IMR-90 (cell line): ENCODE data around the gene USP9X. TPM values are rescaled to one million over a fixed set of nuclear protein-coding genes. Genes with fewer than 3 reads are reported as not detected.

Source experiments
- ATAC-seq: fragments of 200-7000 bp; cut with Tn5 transposase; 2 replicates; pipeline ENCODE4 v1.9.1; 2020; ENCODE audit warnings: low read depth, mild to moderate bottlenecking, moderate library complexity
- BruUV-seq: library from RNA; stranded (reverse); fragments of 400-500 nt; replicated peaks from 2 replicates; lab custom pipeline; 2021; lab: Mats Ljungman, UMichigan
- CTCF ChIA-PET: fragments of 300-600 bp; formaldehyde crosslinking; extraction: SDS; loops from one replicate; lab custom pipeline; 2021; ENCODE audit warnings: antibody characterized with exemption; lab: Yijun Ruan, JAX
- POLR2A ChIA-PET: fragments of 300-600 bp; sonication (Branson Sonifier 250); formaldehyde crosslinking; loops from one replicate; lab custom pipeline; 2022; ENCODE audit warnings: antibody characterized with exemption; ENCODE audit not compliant: unreplicated experiment; lab: Charles Lee
- DNase-seq: peaks from one replicate; pipeline ENCODE4 v3.0.0; 2013
- H2AFZ ChIP-seq: replicated peaks from 2 replicates; pipeline ENCODE3; 2013; ENCODE audit warnings: low read length, mild to moderate bottlenecking; ENCODE audit not compliant: poor library complexity
- H2AK5ac ChIP-seq: 2 replicates; pipeline ENCODE4 v1.6.1; 2013; ENCODE audit warnings: low read depth, low read length, inconsistent platforms
- H2AK9ac ChIP-seq: replicated peaks from 2 replicates; pipeline ENCODE3; 2013; ENCODE audit warnings: mild to moderate bottlenecking, low read depth, low read length, moderate library complexity; ENCODE audit not compliant: poor library complexity
- H2BK120ac ChIP-seq: 2 replicates; pipeline ENCODE4 v1.6.1; 2013; ENCODE audit warnings: low read depth, low read length, inconsistent platforms
- H2BK15ac ChIP-seq: 3 replicates; pipeline ENCODE4 v1.6.1; 2013; ENCODE audit warnings: low read depth, low read length, inconsistent platforms
- H2BK20ac ChIP-seq: 2 replicates; pipeline ENCODE4 v1.6.1; 2013; ENCODE audit warnings: low read depth, mild to moderate bottlenecking, inconsistent platforms, low read length, moderate library complexity
- H2BK5ac ChIP-seq: 2 replicates; pipeline ENCODE4 v1.6.1; 2013; ENCODE audit warnings: mild to moderate bottlenecking, low read depth, low read length, inconsistent platforms; ENCODE audit not compliant: poor library complexity, severe bottlenecking
- H3K14ac ChIP-seq: replicated peaks from 2 replicates; pipeline ENCODE4 v1.6.1; 2013; ENCODE audit warnings: low read depth, low read length, inconsistent platforms
- H3K18ac ChIP-seq: 2 replicates; pipeline ENCODE4 v1.6.1; 2013; ENCODE audit warnings: low read depth, low read length, control low read depth
- H3K23ac ChIP-seq: 2 replicates; pipeline ENCODE4 v1.6.1; 2013; ENCODE audit warnings: low read depth, low read length, inconsistent platforms
- H3K27ac ChIP-seq: 2 replicates; pipeline ENCODE4 v1.5.1; 2013; ENCODE audit warnings: mild to moderate bottlenecking, control low read depth, low read length; ENCODE audit not compliant: insufficient read depth
- H3K27me3 ChIP-seq: 2 replicates; pipeline ENCODE4 v1.6.1; 2013; ENCODE audit warnings: low read length; ENCODE audit not compliant: control insufficient read depth, insufficient read depth
- H3K36me3 ChIP-seq: 2 replicates; pipeline ENCODE4 v1.6.1; 2013; ENCODE audit warnings: low read length, mixed read lengths; ENCODE audit not compliant: control insufficient read depth, insufficient read depth
- H3K4ac ChIP-seq: 2 replicates; pipeline ENCODE4 v1.6.1; 2013; ENCODE audit warnings: low read depth, low read length, inconsistent platforms
- H3K4me1 ChIP-seq: 2 replicates; pipeline ENCODE4 v1.6.1; 2013; ENCODE audit warnings: low read length, mixed read lengths; ENCODE audit not compliant: control insufficient read depth, insufficient read depth
- H3K4me2 ChIP-seq: 2 replicates; pipeline ENCODE4 v1.6.1; 2013; ENCODE audit warnings: low read depth, mild to moderate bottlenecking, control low read depth, low read length, moderate library complexity
- H3K4me3 ChIP-seq: 2 replicates; pipeline ENCODE4 v1.5.1; 2013; ENCODE audit warnings: low read depth, mild to moderate bottlenecking, control low read depth, low read length, moderate library complexity; ENCODE audit not compliant: insufficient read depth
- H3K56ac ChIP-seq: 2 replicates; pipeline ENCODE4 v1.6.1; 2013; ENCODE audit warnings: low read length, inconsistent platforms; ENCODE audit not compliant: insufficient read depth; ENCODE audit errors: extremely low read depth
- H3K79me1 ChIP-seq, 2 experiments: 2 replicates each; pipeline ENCODE4 v1.6.1; 2013; ENCODE audit warnings: low read length in 2 of 2, inconsistent platforms in 1 of 2, low read depth in 1 of 2
- H3K9ac ChIP-seq: 2 replicates; pipeline ENCODE4 v1.6.1; 2013; ENCODE audit warnings: low read depth, low read length, control low read depth
- H3K9me1 ChIP-seq: 2 replicates; pipeline ENCODE4 v1.6.1; 2013; ENCODE audit warnings: low read length, inconsistent platforms; ENCODE audit not compliant: insufficient read depth
- H3K9me3 ChIP-seq: 2 replicates; pipeline ENCODE4 v1.6.1; 2013; ENCODE audit warnings: low read length; ENCODE audit not compliant: control insufficient read depth, insufficient read depth
- H4K20me1 ChIP-seq: 2 replicates; pipeline ENCODE4 v1.6.1; 2013; ENCODE audit warnings: low read length, inconsistent platforms; ENCODE audit not compliant: insufficient read depth
- H4K5ac ChIP-seq: 2 replicates; pipeline ENCODE4 v1.6.1; 2013; ENCODE audit warnings: mild to moderate bottlenecking, low read depth, low read length, control low read depth
- H4K8ac ChIP-seq, 2 experiments: 2 replicates each; pipeline ENCODE4 v1.6.1; 2013; ENCODE audit warnings: low read depth in 2 of 2, low read length in 2 of 2, control low read depth in 1 of 2, inconsistent platforms in 1 of 2
- H4K91ac ChIP-seq: 2 replicates; pipeline ENCODE4 v1.6.1; 2013; ENCODE audit warnings: low read depth, low read length, inconsistent platforms; ENCODE audit not compliant: insufficient read depth
- NFE2L2 ChIP-seq: fragments of 150-350 bp; IDR thresholded peaks from 2 replicates; pipeline ENCODE4 v1.6.1; 2016; ENCODE audit warnings: low read depth, mild to moderate bottlenecking, low read length
- WGBS, 2 experiments: methylation state at CpG; one replicate each; pipeline versions ENCODE4 v1.1.5 to v1.1.7; 2013; ENCODE audit warnings: missing lambda C conversion rate in 2 of 2; ENCODE audit not compliant: insufficient read length in 1 of 2; ENCODE audit errors: extremely low coverage in 2 of 2; 5-methylcytosine and 5-hydroxymethylcytosine counted together
- dilution Hi-C: fragments of 300-500 bp; cut with HindIII; formaldehyde crosslinking; loops from one replicate; pipeline ENCODE4 v1.14.3; 2018; ENCODE audit warnings: low sequenced_read_pairs; ENCODE audit not compliant: unreplicated experiment
- in situ Hi-C: fragments of 300-500 bp; cut with MboI; formaldehyde crosslinking; loops from 3 replicates; pipeline ENCODE4 v1.14.3; 2019; ENCODE audit warnings: low sequenced_read_pairs, inconsistent platforms, mixed read lengths
- intact Hi-C: fragments of 100-400 bp; cut with micrococcal nuclease; formaldehyde crosslinking; loops from 2 replicates; pipeline ENCODE4 v1.10.0; 2022
- polyA plus RNA-seq, 3 experiments: library from polyadenylated mRNA; depleted of rRNA; stranded (reverse); fragments of >200 nt; gene quantifications; 2 replicates each; pipeline ENCODE4 v1.2.3, GENCODE V29; 2012; ENCODE audit warnings: low replicate concordance in 1 of 3
- total RNA-seq: library from RNA; depleted of rRNA; stranded (reverse); fragments of >200 nt; gene quantifications from 2 replicates; pipeline ENCODE4 v1.2.3, GENCODE V29; 2012
- TF ChIP-seq, protein P1 (sequence below): fragments of 150-350 bp; IDR thresholded peaks from 2 replicates; pipeline ENCODE4 v1.6.1; 2016; ENCODE audit warnings: low read depth, mild to moderate bottlenecking, low read length, moderate library complexity, borderline replicate concordance

USP9X gene
- total and polyA plus RNA-seq, 2 of the 4 experiments (the other 2 are of a cell fraction), result 17.5 to 104 TPM

DNA sequence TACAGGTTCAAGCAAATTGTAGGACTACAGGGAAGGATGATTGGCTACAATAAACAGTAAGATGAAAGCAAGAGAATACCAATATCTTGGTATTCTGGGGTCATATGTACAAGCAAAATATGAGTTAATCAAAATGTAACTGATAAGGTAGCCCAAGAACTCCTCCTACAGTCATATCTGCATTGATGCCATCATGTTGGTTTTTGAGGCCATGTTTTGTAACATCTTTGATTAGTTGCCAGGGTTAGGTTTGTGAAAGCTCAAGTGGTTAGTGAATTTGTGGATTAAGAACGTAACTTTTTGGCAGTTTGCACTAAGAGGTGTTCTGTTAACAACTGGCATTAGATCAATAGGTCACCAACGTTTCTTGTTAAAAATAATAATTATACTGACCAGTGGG is 59.6 kb downstream of the USP9X start:
- Histone ChIP-seq H3K36me3 (peaks cover 13% of the 10 kb centered on the region), H3K4ac (no peak overlapping the region), H3K27me3 (no peaks in the 10 kb centered on the region), H3K27ac (no peak overlapping the region), H3K56ac (no peak overlapping the region), H2BK20ac (no peak overlapping the region), H4K91ac (no peak overlapping the region), H3K4me3 (no peak overlapping the region), H2AFZ (no peak overlapping the region), H3K14ac (no peak overlapping the region), H3K18ac (no peak overlapping the region), H3K9ac (no peak overlapping the region), H4K5ac (no peak overlapping the region), H3K4me2 (no peak overlapping the region), H2BK15ac (no peak overlapping the region), H2BK120ac (no peak overlapping the region), H3K9me1 (no peaks in the 10 kb centered on the region), H2AK5ac (no peak overlapping the region), H3K23ac (no peak overlapping the region), H3K4me1 (peaks cover 3% of the 10 kb centered on the region; the same call in 1 of the 2 replicates), H4K20me1 (peaks cover 11% of the 10 kb centered on the region; the same call in 1 of the 2 replicates), H2BK5ac (no peak overlapping the region), H2AK9ac (no peak overlapping the region), H3K79me1 (peaks cover 0 to 10% of the 10 kb centered on the region in 2 experiments; a peak in 1 of 4 replicates), H3K9me3 (no peaks in the 10 kb centered on the region), H4K8ac (no peak overlapping the region)
- DNase-seq (no peak), ATAC-seq (no peak)
- no TSS peak for BruUV-seq
- POLR2A ChIA-PET, result no interaction called here
- in situ Hi-C loops, result no loop called here
- dilution Hi-C loops, result no loop called here
- WGBS, 2 experiments, result no CpG with 5 or more reads among the region's 2 CpGs
- intact Hi-C loops, result no loop called here
- CTCF ChIA-PET, result no interaction called here
- TF ChIP-seq NFE2L2, result no peak
- TF ChIP-seq, protein P1, sequence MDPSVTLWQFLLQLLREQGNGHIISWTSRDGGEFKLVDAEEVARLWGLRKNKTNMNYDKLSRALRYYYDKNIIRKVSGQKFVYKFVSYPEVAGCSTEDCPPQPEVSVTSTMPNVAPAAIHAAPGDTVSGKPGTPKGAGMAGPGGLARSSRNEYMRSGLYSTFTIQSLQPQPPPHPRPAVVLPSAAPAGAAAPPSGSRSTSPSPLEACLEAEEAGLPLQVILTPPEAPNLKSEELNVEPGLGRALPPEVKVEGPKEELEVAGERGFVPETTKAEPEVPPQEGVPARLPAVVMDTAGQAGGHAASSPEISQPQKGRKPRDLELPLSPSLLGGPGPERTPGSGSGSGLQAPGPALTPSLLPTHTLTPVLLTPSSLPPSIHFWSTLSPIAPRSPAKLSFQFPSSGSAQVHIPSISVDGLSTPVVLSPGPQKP, result no peak
